Mucosa of descending colon (tissue), 3 donors: Measurements from ENCODE around the gene NUFIP1. TPM values are rescaled to one million over a fixed set of nuclear protein-coding genes. Genes with fewer than 3 reads are reported as not detected.
"Not testable (repeated sequence)": the region's sequence is repeated elsewhere in the genome, so short reads cannot be mapped to it uniquely, and the experiment has no call there.

Experiments used
- ATAC-seq: fragments of 200-7000 bp; cut with Tn5 transposase; one replicate; pipeline ENCODE4 v1.9.1; 2020; ENCODE audit warnings: mild to moderate bottlenecking, moderate library complexity
- DNase-seq, 3 donors: peaks; one replicate each; pipeline ENCODE4 v3.0.0-alpha.2; 2020
- H3K36me3 ChIP-seq: fragments of 200-600 bp; one replicate; pipeline ENCODE4 v1.8.0; 2021; ENCODE audit warnings: low read depth, mild to moderate bottlenecking
- H3K4me1 ChIP-seq: fragments of 200-600 bp; one replicate; pipeline ENCODE4 v1.8.0; 2021; ENCODE audit warnings: low read depth, mild to moderate bottlenecking
- H3K4me3 ChIP-seq: fragments of 200-600 bp; one replicate; pipeline ENCODE4 v1.8.0; 2021; ENCODE audit warnings: mild to moderate bottlenecking
- H3K9me3 ChIP-seq: fragments of 200-600 bp; one replicate; pipeline ENCODE4 v1.8.0; 2021; ENCODE audit warnings: mild to moderate bottlenecking
- CTCF ChIP-seq: fragments of 200-600 bp; IDR thresholded peaks from one replicate; pipeline ENCODE4 v1.8.0; 2022; ENCODE audit warnings: antibody characterized with exemption, mild to moderate bottlenecking
- intact Hi-C, 2 donors: fragments of 100-400 bp; cut with DNase I in 1 of 2; cut with micrococcal nuclease in 1 of 2; formaldehyde crosslinking; loops; one replicate each; pipeline versions ENCODE4 v1.11.0 to v1.11.1; 2022; cut with DNase I, micrococcal nuclease
- long read RNA-seq, 2 donors: library from polyadenylated mRNA; unstranded; transcript quantifications; one replicate each; pipeline ENCODE4 v2.0.0, GENCODE V29; 2019 to 2021
- total RNA-seq, 3 donors: library from RNA; stranded (reverse); fragmentation: NEBNext Ultra II Directional in 2 of 3; extraction: Animal tissue kit (Norgen Biotek cat#: 25700) in 2 of 3; gene quantifications; one replicate each; pipeline versions ENCODE4 v1.2.1 to v1.2.4, GENCODE V29; 2021 to 2023
- donor health status: DM: no; HTN: no; CAD: no; lungs with moderate emphysema.
- donor health status: DM: no; HTN: no; CAD: no.
- donor health status: DM: no; HTN: yes; CAD: no.

Gene NUFIP1
- 1 to 10 TPM; 1.5 to 3.9 (median 3.3) TPM for total RNA-seq
- long read RNA-seq, donor 1, partial matches to known transcripts: 2 of 6 reads
- long read RNA-seq, donor 1, other reads (novel, unspliced or antisense): 1 of 6 reads
- long read RNA-seq, donor 2, partial matches to known transcripts: 0 of 3 reads
- long read RNA-seq, donor 2, other reads (novel, unspliced or antisense): 1 of 3 reads

- intact Hi-C loops: no loop called here
- Histone ChIP-seq H3K9me3 (no peaks in the 10 kb centered on the region), H3K36me3 (no peaks in the 10 kb centered on the region), H3K4me3 (peak within 1 kb of the TSS; percentile 97), H3K4me1 (peaks cover 22% of the 10 kb centered on the region)
- TF ChIP-seq CTCF: no peak
- DNase-seq (peak; percentile 91 to 98 (median 92)), ATAC-seq (peak; percentile 100)
Observed at GRCh38 chr13:44989071-44989889, at the start of gene NUFIP1, which contains the start of gene GPALPP1. TSS of gene NUFIP1 (minus strand) at chr13:44989471. CDS start at chr13:44989436, 35 bp downstream. TSS of gene GPALPP1 (plus strand) at chr13:44989538. CDS start at chr13:44989655, 117 bp downstream.

- no peak for DNase-seq
- H3K36me3 ChIP-seq: no peaks in the 10 kb centered on the region
- ATAC-seq: no peak
- no peak for TF ChIP-seq CTCF
- intact Hi-C loops: no loop called here
- no peaks in the 10 kb centered on the region for H3K4me1 ChIP-seq
- no peaks in the 10 kb centered on the region for H3K9me3 ChIP-seq
- no peak overlapping the region for H3K4me3 ChIP-seq
Observed at GRCh38 chr13:45036206-45036605, 46.9 kb upstream of the NUFIP1 start.

- Histone ChIP-seq H3K4me3 (no peak overlapping the region), H3K36me3 (no peaks in the 10 kb centered on the region), H3K9me3 (no peaks in the 10 kb centered on the region), H3K4me1 (no peaks in the 10 kb centered on the region)
- ATAC-seq (no peak), DNase-seq (no peak)
- no peak for TF ChIP-seq CTCF
- intact Hi-C loops: no loop called here
Observed at GRCh38 chr13:45034342-45034741, 45.1 kb upstream of the NUFIP1 start.

GRCh38 chr13:45024847-45025246, 35.6 kb upstream of the NUFIP1 start:
- H3K9me3 ChIP-seq: no peaks in the 10 kb centered on the region
- TF ChIP-seq CTCF: no peak
- no peaks in the 10 kb centered on the region for H3K4me1 ChIP-seq
- no peak overlapping the region for H3K4me3 ChIP-seq
- intact Hi-C loops: no loop called here
- DNase-seq: no peak
- no peak for ATAC-seq
- H3K36me3 ChIP-seq: no peaks in the 10 kb centered on the region

GRCh38 chr13:45021250-45021649, 32.0 kb upstream of the NUFIP1 start:
- no peaks in the 10 kb centered on the region for H3K36me3 ChIP-seq
- DNase-seq: no peak

GRCh38 chr13:45019981-45020380, 30.7 kb upstream of the NUFIP1 start:
- H3K9me3 ChIP-seq, H3K4me3 ChIP-seq, H3K36me3 ChIP-seq, ATAC-seq, intact Hi-C loops, H3K4me1 ChIP-seq, DNase-seq: not testable (repeated sequence)

More at GRCh38 chr13:45021250-45021649, 32.0 kb upstream of the NUFIP1 start:
- no peaks in the 10 kb centered on the region for H3K9me3 ChIP-seq
- TF ChIP-seq CTCF: no peak
- intact Hi-C loops: no loop called here
- ATAC-seq: no peak
- no peaks in the 10 kb centered on the region for H3K4me1 ChIP-seq
- no peak overlapping the region for H3K4me3 ChIP-seq
